Neural cell (in vitro differentiated cells): ENCODE data around the gene MICU1. TPM values are rescaled to one million over a fixed set of nuclear protein-coding genes. Genes with fewer than 3 reads are reported as not detected.

Experiments
- H2AFZ ChIP-seq: fragments of 200-600, 300-800 bp; sonication (generic), shearing (Covaris generic); 2 replicates; pipeline ENCODE4 v1.6.0; 2014; ENCODE audit warnings: low read depth, mild to moderate bottlenecking, antibody characterized with exemption, low read length, moderate library complexity
- H3F3A ChIP-seq: fragments of 200-600 bp; shearing (Covaris generic); 2 replicates; pipeline ENCODE4 v1.6.1; 2016; ENCODE audit warnings: mild to moderate bottlenecking, moderate library complexity, mixed read lengths, antibody characterized with exemption, low read length; ENCODE audit not compliant: insufficient read depth, poor library complexity, severe bottlenecking
- H3K27ac ChIP-seq: fragments of 200-600, 300-800 bp; sonication (generic), shearing (Covaris generic); 2 replicates; pipeline ENCODE4 v1.5.1; 2014; ENCODE audit warnings: mild to moderate bottlenecking, low read length, moderate library complexity
- H3K27me3 ChIP-seq: fragments of 300-800, 200-600 bp; sonication (generic), shearing (Covaris generic); 2 replicates; pipeline ENCODE4 v1.6.0; 2014; ENCODE audit warnings: mild to moderate bottlenecking, low read depth, low read length, moderate library complexity; ENCODE audit not compliant: insufficient read depth
- H3K36me3 ChIP-seq: fragments of 300-800, 200-600 bp; sonication (generic), shearing (Covaris generic); 2 replicates; pipeline ENCODE4 v1.5.1; 2014; ENCODE audit warnings: mild to moderate bottlenecking, antibody characterized with exemption, low read length, moderate library complexity; ENCODE audit not compliant: insufficient read depth
- H3K4me2 ChIP-seq: fragments of 300-800, 200-600 bp; sonication (generic), shearing (Covaris generic); 2 replicates; pipeline ENCODE4 v1.6.0; 2014; ENCODE audit warnings: mild to moderate bottlenecking, low read length
- H3K4me3 ChIP-seq: fragments of 300-800, 200-600 bp; sonication (generic), shearing (Covaris generic); 2 replicates; pipeline ENCODE4 v1.5.1; 2014; ENCODE audit warnings: mild to moderate bottlenecking, low read length, moderate library complexity
- H3K79me2 ChIP-seq: fragments of 200-600 bp; shearing (Covaris generic); replicated peaks from 2 replicates; pipeline ENCODE4 v1.6.0; 2014; ENCODE audit warnings: mild to moderate bottlenecking, low read length, moderate library complexity; ENCODE audit not compliant: insufficient read depth
- H3K9ac ChIP-seq: fragments of 300-800, 200-600 bp; sonication (generic), shearing (Covaris generic); 2 replicates; pipeline ENCODE4 v1.6.1; 2016; ENCODE audit warnings: mild to moderate bottlenecking, low read length, mixed read lengths
- H3K9me2 ChIP-seq: fragments of 200-600 bp; shearing (Covaris generic); 2 replicates; pipeline ENCODE4 v1.6.1; 2016; ENCODE audit warnings: mild to moderate bottlenecking, low read length, mixed read lengths; ENCODE audit not compliant: insufficient read depth
- H3K9me3 ChIP-seq: fragments of 200-600, 300-800 bp; sonication (generic), shearing (Covaris generic); 2 replicates; pipeline ENCODE4 v1.6.1; 2016; ENCODE audit warnings: mild to moderate bottlenecking, mixed run types, low read length, moderate library complexity, mixed read lengths
- H4K20me1 ChIP-seq: fragments of 200-600 bp; shearing (Covaris generic); 2 replicates; pipeline ENCODE4 v1.6.1; 2016; ENCODE audit warnings: mild to moderate bottlenecking, mixed run types; ENCODE audit not compliant: insufficient read depth
- CTCF ChIP-seq: fragments of 450-650 bp; IDR thresholded peaks from 2 replicates; pipeline ENCODE4 v1.5.1; 2014; ENCODE audit warnings: antibody characterized with exemption, mild to moderate bottlenecking, moderate library complexity; ENCODE audit not compliant: poor library complexity, severe bottlenecking
- EP300 ChIP-seq: fragments of 450-650 bp; conservative IDR thresholded peaks from 2 replicates; pipeline ENCODE4 v1.6.1; 2014; ENCODE audit warnings: antibody characterized with exemption, mild to moderate bottlenecking, moderate library complexity; ENCODE audit not compliant: poor library complexity, severe bottlenecking
- EZH2 ChIP-seq: fragments of 200-600, 300-800 bp; shearing (Covaris generic), sonication (generic); IDR thresholded peaks from 2 replicates; pipeline ENCODE4 v1.6.1; 2014; ENCODE audit warnings: antibody characterized with exemption, low read length, borderline replicate concordance, mild to moderate bottlenecking; ENCODE audit not compliant: insufficient read depth, poor library complexity, severe bottlenecking
- MXI1 ChIP-seq: fragments of 450-650 bp; conservative IDR thresholded peaks from 2 replicates; pipeline ENCODE4 v1.6.1; 2014; ENCODE audit warnings: antibody characterized with exemption, mild to moderate bottlenecking; ENCODE audit not compliant: poor library complexity, severe bottlenecking
- POLR2AphosphoS5 ChIP-seq: IDR thresholded peaks from 2 replicates; pipeline ENCODE4 v1.6.1; 2012
- RAD21 ChIP-seq: fragments of 450-650 bp; conservative IDR thresholded peaks from 2 replicates; pipeline ENCODE4 v1.6.1; 2014; ENCODE audit warnings: antibody characterized with exemption, mild to moderate bottlenecking, moderate library complexity
- REST ChIP-seq: IDR thresholded peaks from 2 replicates; pipeline ENCODE4 v1.6.1; 2012; ENCODE audit warnings: borderline replicate concordance
- SMC3 ChIP-seq: fragments of 450-650 bp; conservative IDR thresholded peaks from 2 replicates; pipeline ENCODE4 v1.6.1; 2014; ENCODE audit warnings: antibody characterized with exemption, mild to moderate bottlenecking, moderate library complexity; ENCODE audit not compliant: poor library complexity
- TAF1 ChIP-seq: IDR thresholded peaks from 2 replicates; pipeline ENCODE4 v1.6.1; 2012; ENCODE audit warnings: low read depth
- polyA plus RNA-seq: library from polyadenylated mRNA; depleted of rRNA; stranded (reverse); fragments of >200 nt; gene quantifications from 2 replicates; pipeline ENCODE4 v1.2.3, GENCODE V29; 2014

The MICU1 gene
- polyA plus RNA-seq, 1 donor from 2014 or later = 86.0 TPM

GRCh38 chr10:72612203-72612826, 13.6 kb downstream of the MICU1 start:
- no peaks in the 10 kb centered on the region for H3K9me2 ChIP-seq
- no peaks in the 10 kb centered on the region for H4K20me1 ChIP-seq
- H3K4me3 ChIP-seq = no peak overlapping the region
- no peaks in the 10 kb centered on the region for H3K27me3 ChIP-seq
- H3F3A ChIP-seq = no peaks in the 10 kb centered on the region
- H3K36me3 ChIP-seq = no peaks in the 10 kb centered on the region
- no peak overlapping the region for H3K27ac ChIP-seq
- no peak overlapping the region for H2AFZ ChIP-seq
- no peaks in the 10 kb centered on the region for H3K9me3 ChIP-seq
- no peak for TF ChIP-seq RAD21
- TF ChIP-seq SMC3 = no peak
- TF ChIP-seq POLR2AphosphoS5 = no peak
- no peak for TF ChIP-seq REST
- TF ChIP-seq MXI1 = no peak
- no peak for TF ChIP-seq EZH2
- TF ChIP-seq TAF1 = no peak
- TF ChIP-seq EP300 = no peak
- no peak for TF ChIP-seq CTCF
- peaks cover 2% of the 10 kb centered on the region for H3K79me2 ChIP-seq
- H3K4me2 ChIP-seq = no peak overlapping the region
- H3K9ac ChIP-seq = no peak overlapping the region

- H3K79me2 ChIP-seq = no peaks in the 10 kb centered on the region
- no peak overlapping the region for H3K27ac ChIP-seq
- H3K4me2 ChIP-seq = no peak overlapping the region
- no peak for TF ChIP-seq MXI1
- TF ChIP-seq CTCF = no peak
- no peak for TF ChIP-seq POLR2AphosphoS5
- no peak for TF ChIP-seq SMC3
- H3F3A ChIP-seq = no peaks in the 10 kb centered on the region
- H4K20me1 ChIP-seq = no peaks in the 10 kb centered on the region
- H2AFZ ChIP-seq = no peak overlapping the region
- no peaks in the 10 kb centered on the region for H3K9me2 ChIP-seq
- H3K36me3 ChIP-seq = no peaks in the 10 kb centered on the region
- no peaks in the 10 kb centered on the region for H3K9me3 ChIP-seq
- no peak overlapping the region for H3K4me3 ChIP-seq
- H3K27me3 ChIP-seq = no peaks in the 10 kb centered on the region
- no peak overlapping the region for H3K9ac ChIP-seq
Measured at GRCh38 chr10:72611783-72612182, 14.1 kb downstream of the MICU1 start.
